GM20431 (cell line): ENCODE data around the gene GPS1.

Source experiments
- in situ Hi-C: fragments of 300-500 bp; cut with MseI, MboI; formaldehyde crosslinking; loops from one replicate; pipeline ENCODE4 v1.15.0; 2020; ENCODE audit warnings: low sequenced_read_pairs; ENCODE audit not compliant: unreplicated experiment

GPS1 gene

GRCh38 chr17:82013772-82014321 lies 37.9 kb upstream of the GPS1 start:
- in situ Hi-C loops, result no loop called here

DNA sequence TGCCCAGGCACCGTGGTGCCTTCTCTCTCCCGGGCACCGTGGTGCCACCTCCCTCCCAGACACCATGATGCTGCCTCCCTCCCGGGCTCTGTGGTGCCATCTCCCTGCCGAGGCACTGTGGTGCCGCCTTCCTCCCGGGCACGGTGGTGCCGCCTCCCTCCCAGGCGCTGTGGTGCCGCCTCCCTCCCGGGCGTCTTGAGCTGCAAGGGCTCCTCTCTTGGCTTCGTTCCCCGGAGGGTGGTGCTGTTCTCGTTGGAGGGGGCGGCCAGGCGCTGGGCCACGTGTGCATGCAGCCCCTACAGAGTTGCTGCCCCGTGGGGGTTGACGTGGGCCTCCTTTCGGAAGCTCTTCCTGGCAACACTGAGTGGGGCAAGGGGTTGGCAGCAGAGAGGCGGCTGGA lies 37.3 kb upstream of the GPS1 start:
- in situ Hi-C loops, result no loop called here

GRCh38 chr17:82014971-82015310 lies 36.8 kb upstream of the GPS1 start:
- in situ Hi-C loops, result no loop called here

- in situ Hi-C loops, result no loop called here
Measured at GRCh38 chr17:82015311-82015971, 36.3 kb upstream of the GPS1 start.

DNA sequence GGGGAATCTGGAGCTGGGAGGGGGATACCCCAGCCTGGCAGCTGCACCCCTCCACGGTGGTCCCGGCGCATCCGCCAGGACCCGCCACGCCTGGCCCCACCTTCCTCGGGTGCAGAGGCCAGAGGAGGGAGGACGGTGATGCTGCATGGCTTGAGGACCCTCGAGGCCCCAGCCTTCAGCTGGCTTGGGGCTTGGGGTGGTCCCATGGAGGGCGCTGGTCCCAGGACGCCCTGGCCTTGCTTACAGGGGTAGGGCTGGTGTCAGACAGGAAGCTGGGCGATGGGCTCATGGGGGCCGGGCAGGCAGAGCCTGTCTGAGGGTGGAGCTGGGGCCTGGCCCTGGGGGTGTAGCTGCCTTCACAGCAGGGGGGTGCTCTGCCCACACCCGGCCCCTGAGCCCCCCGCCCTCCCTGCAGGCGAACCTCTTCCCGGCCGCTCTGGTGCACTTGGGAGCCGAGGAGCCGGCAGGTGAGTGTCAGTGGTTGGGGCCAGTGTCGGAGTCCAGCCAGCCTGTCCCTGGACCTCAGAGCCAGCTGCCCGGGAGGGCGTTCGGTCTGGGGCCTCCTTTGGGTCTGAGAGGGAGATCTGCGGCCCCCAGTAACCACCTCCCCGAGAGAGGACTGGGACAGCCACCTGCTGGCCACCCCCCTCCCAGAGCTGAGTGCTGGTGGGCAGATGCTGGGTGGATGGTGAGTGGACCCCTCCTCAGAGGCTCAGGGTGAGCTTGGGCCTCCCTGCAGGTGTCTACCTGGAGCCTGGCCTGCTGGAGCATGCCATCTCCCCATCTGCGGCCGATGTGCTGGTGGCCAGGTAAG lies 35.4 kb upstream of the GPS1 start:
- in situ Hi-C loops, result no loop called here

GRCh38 chr17:82016875-82017459 lies 34.7 kb upstream of the GPS1 start:
- in situ Hi-C loops, result no loop called here

- in situ Hi-C loops, result no loop called here
Measured at GRCh38 chr17:82017612-82018151, 34.0 kb upstream of the GPS1 start.

DNA sequence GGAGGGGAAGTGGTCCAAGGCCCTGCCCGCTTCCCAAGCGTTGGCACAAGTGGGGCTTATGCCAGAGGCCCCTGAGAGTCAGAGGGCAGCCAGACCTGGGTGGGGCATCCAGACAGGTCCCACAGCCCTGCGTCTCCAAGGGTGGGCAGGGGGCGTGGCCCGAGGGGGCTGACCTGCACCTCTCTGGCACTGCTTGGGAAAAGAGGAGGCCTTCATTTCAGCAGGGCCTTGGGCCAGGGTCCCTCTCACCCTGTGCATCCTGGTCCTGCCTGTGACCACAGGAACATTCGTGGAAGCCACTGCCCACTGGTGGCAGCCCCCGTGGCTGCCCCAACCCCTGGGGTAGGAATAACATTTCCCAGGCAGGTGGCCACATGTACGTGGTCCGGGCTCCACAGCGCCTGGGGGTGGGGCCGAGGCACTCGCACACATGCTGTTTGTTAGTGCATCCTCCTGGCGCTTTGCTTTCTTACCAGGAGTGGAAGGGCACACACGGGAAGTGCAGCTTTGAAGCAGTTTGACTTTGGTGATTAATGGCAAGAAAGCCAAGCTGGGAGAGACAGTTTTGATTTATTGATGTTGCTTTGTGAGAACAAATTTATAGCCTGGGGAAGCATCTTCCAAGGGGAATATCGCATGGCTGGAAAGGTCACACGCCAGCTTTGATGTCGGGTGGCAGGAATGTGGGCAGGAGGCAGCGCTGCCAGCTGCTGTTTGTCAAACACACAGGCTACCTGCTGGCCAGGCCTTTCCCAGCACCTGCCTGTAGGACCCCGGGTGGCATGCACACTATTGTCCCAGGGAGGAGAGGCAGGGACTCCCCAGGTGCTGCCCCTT lies 33.3 kb upstream of the GPS1 start:
- in situ Hi-C loops, result no loop called here

GRCh38 chr17:82018989-82019689 lies 32.6 kb upstream of the GPS1 start:
- in situ Hi-C loops, result no loop called here

DNA sequence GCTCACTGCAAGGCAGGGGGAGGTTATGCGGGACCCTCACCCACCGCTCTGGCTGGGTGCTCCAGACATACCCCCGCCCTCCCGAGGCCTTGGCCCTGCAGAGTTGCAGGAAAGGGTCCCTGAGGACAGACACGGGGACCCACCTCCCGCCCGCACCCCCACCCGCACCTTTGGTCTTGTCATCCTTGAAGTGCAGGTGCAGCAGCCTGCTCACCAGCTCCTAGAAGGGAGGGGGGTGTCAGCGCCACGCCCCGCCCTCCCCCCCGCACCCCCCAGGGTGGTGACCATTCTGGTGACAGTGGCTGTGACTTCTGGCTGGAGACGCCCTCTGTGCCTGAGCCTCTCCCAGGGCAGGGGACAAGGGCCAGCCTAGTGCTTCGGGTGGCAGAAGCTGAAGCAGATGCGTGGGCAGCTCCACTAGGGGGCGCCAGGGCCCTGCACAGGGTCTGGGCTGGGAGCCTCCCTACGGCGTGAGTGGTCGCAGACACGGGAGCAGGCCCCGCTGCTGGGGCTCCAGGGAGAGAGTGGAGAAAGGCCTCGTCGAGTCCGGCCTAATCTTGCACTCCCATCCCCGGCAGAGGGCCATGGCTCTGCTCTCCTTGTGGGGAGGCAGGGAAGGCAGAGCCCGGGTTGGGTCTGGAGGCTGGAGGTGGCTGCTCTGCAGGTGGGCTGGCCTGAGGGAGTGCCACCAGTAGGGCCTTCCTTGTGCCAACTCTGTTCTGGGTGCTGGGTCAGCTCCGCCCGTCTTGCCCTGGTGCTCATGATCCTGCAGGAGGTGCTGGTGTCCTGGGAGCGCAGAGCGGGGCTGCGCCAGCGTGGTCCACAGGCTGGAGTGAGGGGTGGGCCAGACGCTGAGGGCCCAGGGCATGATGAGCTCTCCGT lies 31.8 kb upstream of the GPS1 start:
- in situ Hi-C loops, result loop anchor here (10.0 kb wide), 1 partner anchor 135 kb away; no protein-coding TSS in a partner anchor

DNA sequence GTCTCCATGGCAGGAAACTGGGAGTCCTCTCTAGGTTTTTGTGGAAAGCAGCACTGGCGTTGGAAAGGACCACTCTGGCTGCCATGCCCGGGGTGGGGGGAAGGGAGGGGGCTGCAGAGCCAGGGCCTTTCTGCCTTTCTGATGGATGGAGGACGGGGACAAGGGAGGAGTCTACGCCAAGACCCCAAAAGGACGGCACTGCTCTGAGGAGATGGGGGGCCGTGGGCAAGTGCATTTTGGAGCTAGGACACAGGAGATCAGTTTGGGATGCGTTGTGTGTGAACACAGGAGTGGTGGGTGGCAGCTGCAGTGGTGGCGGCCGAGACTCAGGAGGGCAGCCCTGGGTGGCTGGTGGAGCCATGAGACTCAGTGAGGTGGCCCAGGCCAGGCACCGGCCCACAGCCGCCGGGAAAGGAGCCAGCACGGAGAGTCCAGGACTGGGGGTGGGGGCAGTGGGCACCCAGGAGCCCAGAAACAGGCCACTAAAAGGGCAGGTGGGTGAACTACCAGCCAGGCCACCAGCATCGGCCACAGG lies 31.1 kb upstream of the GPS1 start:
- in situ Hi-C loops, result loop anchor here (10.0 kb wide), 1 partner anchor 134 kb away; no protein-coding TSS in a partner anchor

DNA sequence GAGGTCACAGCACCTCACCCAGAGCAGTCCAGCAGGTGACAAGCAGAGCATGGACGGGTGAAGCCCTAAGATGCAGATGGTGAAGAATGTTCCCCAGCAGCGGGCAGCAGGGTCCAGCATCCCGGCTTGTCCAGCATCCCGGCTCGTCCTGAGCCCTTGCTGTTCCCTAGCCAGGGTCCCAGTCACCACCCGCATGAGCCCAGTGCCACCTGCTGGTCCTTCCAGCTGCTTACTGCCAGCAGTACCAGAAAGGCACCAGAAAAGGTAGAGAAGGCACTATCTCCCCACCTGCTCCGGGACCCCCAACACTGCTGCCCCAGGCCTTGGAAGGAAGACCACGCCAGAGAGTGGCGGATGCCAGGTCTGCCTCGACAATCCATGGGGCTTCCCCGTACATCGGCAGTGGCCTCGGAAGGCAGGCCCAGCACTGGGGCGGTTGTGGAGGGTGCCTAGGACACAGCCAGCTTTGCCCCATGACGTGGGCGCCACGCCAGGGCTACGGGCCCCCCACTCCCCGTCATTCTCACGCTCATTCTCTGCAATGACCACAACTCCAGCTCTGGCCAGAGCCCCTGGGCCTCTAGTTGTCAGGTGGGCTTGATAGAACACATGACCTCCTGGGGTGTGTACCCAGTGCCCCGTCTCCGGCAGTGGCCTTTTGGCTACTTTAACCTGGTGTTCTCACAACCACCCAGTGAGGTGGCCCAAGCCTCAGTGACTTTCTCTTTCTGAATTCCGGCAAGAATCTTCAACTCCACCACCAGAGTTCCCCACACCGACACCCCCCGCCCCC lies 30.4 kb upstream of the GPS1 start:
- in situ Hi-C loops, result loop anchor here (10.0 kb wide), 1 partner anchor 133 kb away; no protein-coding TSS in a partner anchor

- in situ Hi-C loops, result loop anchor here (10.0 kb wide), 1 partner anchor 133 kb away; no protein-coding TSS in a partner anchor
Measured at GRCh38 chr17:82021900-82022309, 29.8 kb upstream of the GPS1 start.

GRCh38 chr17:82022310-82022980 lies 29.3 kb upstream of the GPS1 start, which contains the start of gene CENPX:
Gene CENPX, minus strand, starts transcription at chr17:82022878. Its CDS starts 17 bp downstream, at chr17:82022861.
- in situ Hi-C loops, result loop anchor here (10.0 kb wide), 1 partner anchor 132 kb away; no protein-coding TSS in a partner anchor

GRCh38 chr17:82022981-82023446 lies 28.7 kb upstream of the GPS1 start, which contains the start of gene LRRC45:
Gene LRRC45, plus strand, starts transcription at chr17:82023305. Its CDS starts 339 bp downstream, at chr17:82023644.
- in situ Hi-C loops, result loop anchor here (10.0 kb wide), 1 partner anchor 132 kb away; no protein-coding TSS in a partner anchor
